MM.1S (cell line): Measurements from ENCODE around the gene ARID5A.
A peak's percentile ranks its signal among the peaks of the same experiment; 100 is the strongest.

Experiments used
- DNase-seq: peaks from one replicate; pipeline ENCODE4 v3.0.0-alpha.2; 2015
- H2AFZ ChIP-seq: fragments of 300-600 bp; sonication (generic); 2 replicates; pipeline ENCODE4 v1.6.0; 2016; ENCODE audit warnings: antibody characterized with exemption, low read length
- H3F3A ChIP-seq: fragments of 300-600 bp; sonication (generic); 2 replicates; pipeline ENCODE4 v1.6.1; 2016; ENCODE audit warnings: mild to moderate bottlenecking, antibody characterized with exemption, low read length, moderate library complexity, mixed read lengths; ENCODE audit not compliant: insufficient read depth
- H3K27ac ChIP-seq: fragments of 300-600 bp; sonication (generic); 2 replicates; pipeline ENCODE4 v1.5.1; 2016; ENCODE audit warnings: mild to moderate bottlenecking, low read length
- H3K27me3 ChIP-seq: fragments of 300-600 bp; sonication (generic); replicated peaks from 2 replicates; pipeline ENCODE4 v1.6.0; 2016; ENCODE audit warnings: low read length; ENCODE audit not compliant: insufficient read depth
- H3K36me3 ChIP-seq: fragments of 300-600 bp; sonication (generic); replicated peaks from 2 replicates; pipeline ENCODE4 v1.6.1; 2016; ENCODE audit warnings: mild to moderate bottlenecking, low read length, mixed read lengths; ENCODE audit not compliant: insufficient read depth
- H3K4me1 ChIP-seq: fragments of 300-600 bp; sonication (generic); 2 replicates; pipeline ENCODE4 v1.6.1; 2016; ENCODE audit warnings: low read length, mixed read lengths
- H3K4me2 ChIP-seq: fragments of 300-600 bp; sonication (generic); 2 replicates; pipeline ENCODE4 v1.6.0; 2016; ENCODE audit warnings: low read depth, low read length
- H3K4me3 ChIP-seq: fragments of 300-600 bp; sonication (generic); 2 replicates; pipeline ENCODE4 v1.5.1; 2016; ENCODE audit warnings: low read length, mixed read lengths
- H3K79me2 ChIP-seq: fragments of 300-600 bp; sonication (generic); 2 replicates; pipeline ENCODE4 v1.6.1; 2016; ENCODE audit warnings: mixed run types, low read length, mixed read lengths
- H3K9ac ChIP-seq: fragments of 300-600 bp; sonication (generic); 2 replicates; pipeline ENCODE4 v1.6.1; 2016; ENCODE audit warnings: low read length, mixed read lengths
- H3K9me2 ChIP-seq: fragments of 300-600 bp; sonication (generic); replicated peaks from 2 replicates; pipeline ENCODE4 v1.6.1; 2016; ENCODE audit warnings: mild to moderate bottlenecking, low read length, mixed read lengths; ENCODE audit not compliant: insufficient read depth
- H3K9me3 ChIP-seq: fragments of 300-600 bp; sonication (generic); replicated peaks from 2 replicates; pipeline ENCODE4 v1.6.1; 2016; ENCODE audit warnings: mild to moderate bottlenecking, low read length, mixed read lengths; ENCODE audit not compliant: insufficient read depth
- H4K20me1 ChIP-seq: fragments of 300-600 bp; sonication (generic); 2 replicates; pipeline ENCODE4 v1.6.1; 2016; ENCODE audit warnings: mild to moderate bottlenecking, low read length, moderate library complexity, mixed read lengths; ENCODE audit not compliant: insufficient read depth
- CTCF ChIP-seq: fragments of 300-600 bp; sonication (generic); IDR thresholded peaks from 2 replicates; pipeline ENCODE4 v1.5.1; 2016; ENCODE audit warnings: antibody characterized with exemption, low read length, mixed read lengths
- EZH2 ChIP-seq: fragments of 300-600 bp; sonication (generic); optimal IDR thresholded peaks from 2 replicates; pipeline ENCODE3; 2017; ENCODE audit warnings: low read depth, mild to moderate bottlenecking, antibody characterized with exemption, low read length, mixed read lengths
- EZH2phosphoT487 ChIP-seq: fragments of 300-600 bp; sonication (generic); IDR thresholded peaks from 2 replicates; pipeline ENCODE4 v1.6.1; 2018; ENCODE audit warnings: antibody characterized with exemption, low read length

ARID5A gene

DNA sequence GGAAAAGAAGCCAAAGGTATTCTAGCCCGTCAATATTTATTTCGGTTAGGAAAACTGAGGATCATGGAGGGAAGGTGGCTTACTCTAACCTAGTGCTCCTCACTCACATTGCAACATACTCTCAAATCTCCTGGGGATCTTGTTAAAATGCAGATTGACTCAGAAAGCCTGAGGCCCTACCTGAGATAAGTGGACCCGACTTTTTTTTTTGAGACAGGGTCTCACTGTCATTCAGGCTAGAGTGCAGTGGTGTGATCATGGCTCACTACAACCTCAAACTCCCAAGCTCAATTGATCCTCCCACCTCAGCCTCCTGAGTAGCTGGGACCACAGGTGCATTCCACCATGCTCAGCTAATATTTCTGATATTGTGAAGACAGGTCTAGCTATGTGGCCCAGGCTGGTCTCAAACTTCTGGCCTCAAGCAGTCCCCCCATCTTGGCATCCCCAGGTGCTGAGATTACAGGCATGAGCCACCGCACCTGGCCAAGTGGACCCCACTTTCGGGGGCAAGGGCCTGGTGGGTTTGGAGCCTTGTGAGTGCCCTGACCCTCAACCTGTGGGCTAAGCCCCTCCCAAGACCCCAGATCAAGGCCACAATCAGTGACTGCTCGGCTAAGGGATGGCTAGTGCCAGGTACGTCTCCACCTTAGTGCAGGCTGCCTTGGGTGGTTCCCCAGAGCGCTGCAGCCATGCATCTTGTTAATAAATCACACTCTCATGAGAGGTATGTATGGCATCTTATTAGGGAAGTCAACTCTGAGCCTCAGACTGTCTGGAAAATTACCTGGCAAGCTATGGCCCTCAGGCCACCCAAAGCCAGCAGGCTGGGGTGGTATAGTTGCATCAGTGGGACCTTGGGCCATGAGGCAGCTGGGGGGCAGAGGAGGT, 30.3 kb upstream of the ARID5A start:
- no peak for DNase-seq
- Histone ChIP-seq H3K9me3 (no peaks in the 10 kb centered on the region), H3K4me2 (no peak overlapping the region), H4K20me1 (no peaks in the 10 kb centered on the region), H3K79me2 (no peaks in the 10 kb centered on the region), H3K9me2 (no peaks in the 10 kb centered on the region), H3K27me3 (no peaks in the 10 kb centered on the region), H3F3A (no peaks in the 10 kb centered on the region), H2AFZ (no peak overlapping the region), H3K27ac (no peak overlapping the region), H3K36me3 (no peaks in the 10 kb centered on the region), H3K4me3 (no peak overlapping the region), H3K9ac (no peak overlapping the region), H3K4me1 (peaks cover 28% of the 10 kb centered on the region)
- no peak for TF ChIP-seq EZH2phosphoT487
- TF ChIP-seq CTCF: no peak
- no peak for TF ChIP-seq EZH2

GRCh38 chr2:96506907-96507240, 29.7 kb upstream of the ARID5A start:
- H3K79me2 ChIP-seq: no peaks in the 10 kb centered on the region
- H3K9me2 ChIP-seq: no peaks in the 10 kb centered on the region
- H3K4me1 ChIP-seq: peaks cover 22% of the 10 kb centered on the region
- no peak for DNase-seq
- H3K36me3 ChIP-seq: no peaks in the 10 kb centered on the region
- H3K27me3 ChIP-seq: no peaks in the 10 kb centered on the region
- no peak overlapping the region for H2AFZ ChIP-seq
- H3K4me3 ChIP-seq: no peak overlapping the region
- H3K9me3 ChIP-seq: no peaks in the 10 kb centered on the region
- H3F3A ChIP-seq: no peaks in the 10 kb centered on the region
- no peak overlapping the region for H3K9ac ChIP-seq
- no peak overlapping the region for H3K27ac ChIP-seq
- no peaks in the 10 kb centered on the region for H4K20me1 ChIP-seq
- no peak for TF ChIP-seq CTCF
- no peak for TF ChIP-seq EZH2
- no peak for TF ChIP-seq EZH2phosphoT487
- no peak overlapping the region for H3K4me2 ChIP-seq

- TF ChIP-seq CTCF (peak; percentile 94), EZH2 (no peak), EZH2phosphoT487 (no peak)
- Histone ChIP-seq H3K27me3 (no peaks in the 10 kb centered on the region), H4K20me1 (no peaks in the 10 kb centered on the region), H3K9me2 (no peaks in the 10 kb centered on the region), H3K4me1 (peaks cover 16% of the 10 kb centered on the region; the same call in 1 of the 2 replicates), H3K79me2 (no peaks in the 10 kb centered on the region), H3K36me3 (no peaks in the 10 kb centered on the region), H3K9me3 (no peaks in the 10 kb centered on the region), H3K4me3 (peak overlapping the region; percentile 58), H3K4me2 (peak overlapping the region; percentile 99), H2AFZ (peak overlapping the region; percentile 86), H3K27ac (no peak overlapping the region), H3K9ac (0 out of 2 replicates have a peak overlapping the region, but pooled peaks have one; percentile 22), H3F3A (no peaks in the 10 kb centered on the region)
- DNase-seq: peak; percentile 81
Observed at GRCh38 chr2:96507957-96508520, 28.5 kb upstream of the ARID5A start.
